ENCODE data around the gene MUC20. TPM values are rescaled to one million over a fixed set of nuclear protein-coding genes. Genes with fewer than 3 reads are reported as not detected.

The MUC20 gene
- total and polyA plus RNA-seq, 2 of the 8 experiments (the other 6 are each of a cell fraction or from before 2014, with no cell fraction given) = 0.24 to 0.26 TPM

GRCh38 chr3:195762611-195763010, 41.8 kb downstream of the MUC20 start:
- ChIA-PET POLR2A (ENCODE audit: partially characterized antibody) (interaction anchor here (1.1 kb wide), 1 partner anchor 236 kb away, joined by 3 read pairs; no protein-coding TSS in a partner anchor), CTCF (ENCODE audit: partially characterized antibody) (interaction anchor here (1.0 to 5.8 kb wide), 3 partner anchors 10 to 101 kb away, joined by 3 to 33 read pairs (median 3); no protein-coding TSS in a partner anchor)
- H3K23me2 ChIP-seq (ENCODE audit: low read depth, low read length) = peaks cover 6% of the 10 kb centered on the region; the same call in 1 of the 2 replicates
- H3K9me3 ChIP-seq (ENCODE audit: insufficient read depth in 2 of 2, low read depth in 1 of 2, low read length in 1 of 2) = no peaks in the 10 kb centered on the region
- H3K18ac ChIP-seq (ENCODE audit: extremely low read depth, low read length) = no peak overlapping the region
- no peak overlapping the region for H4K91ac ChIP-seq (replicated peaks; ENCODE audit: insufficient read length, low read length)
- no peak overlapping the region for H3K4me3 ChIP-seq (ENCODE audit: extremely low read depth in 1 of 4, insufficient read depth in 2 of 4, low read depth in 3 of 4, low read length in 4 of 4)
- H2AFZ ChIP-seq (ENCODE audit: low read length) = no peak overlapping the region
- no peak overlapping the region for H3K27ac ChIP-seq (ENCODE audit: low read depth, low read length)
- H2AK5ac ChIP-seq (ENCODE audit: low read depth, low read length) = no peak overlapping the region
- H2BK120ac ChIP-seq (replicated peaks; ENCODE audit: low read depth, low read length) = no peak overlapping the region
- no peak overlapping the region for H3K23ac ChIP-seq (ENCODE audit: insufficient read length)
- no peaks in the 10 kb centered on the region for H3K79me2 ChIP-seq (ENCODE audit: control insufficient read depth in 1 of 2, insufficient read depth in 2 of 2, low read length in 2 of 2)
- no peak overlapping the region for H2BK12ac ChIP-seq (ENCODE audit: low read depth, low read length)
- FAIRE-seq (no peak), DNase-seq (ENCODE audit: low read depth in 1 of 2, low spot score in 2 of 2) (peak in 1 of 2 experiments; percentile 44)
- H2BK5ac ChIP-seq (ENCODE audit: low read depth, low read length) = no peak overlapping the region
- no peaks in the 10 kb centered on the region for H3K36me3 ChIP-seq (ENCODE audit: control insufficient read depth in 2 of 4, insufficient read depth in 4 of 4, low read length in 3 of 4)
- H3K14ac ChIP-seq (ENCODE audit: insufficient read length) = no peak overlapping the region
- H2BK20ac ChIP-seq (ENCODE audit: low read length) = no peak overlapping the region
- H3K4me1 ChIP-seq (replicated peaks in 1 of 4; ENCODE audit: control insufficient read depth in 3 of 4, insufficient read depth in 4 of 4, low read length in 3 of 4) = 0 out of 7 replicates have a peak, but pooled peaks cover 0 to under 1% (median 0%) of the 10 kb centered on the region in 4 experiments
- no peak overlapping the region for H4K5ac ChIP-seq (ENCODE audit: insufficient read length, low read depth, low read length)
- WGBS, 2 experiments (ENCODE audit: extremely low coverage in 1 of 2, insufficient coverage in 1 of 2, insufficient read length in 1 of 2, insufficient replicate concordance in 2 of 2, low coverage in 1 of 2, low lambda C conversion rate in 2 of 2, missing lambda C conversion rate in 1 of 2) = 83% methylated on average over 5 of the region's 43 CpGs; no CpG with 5 or more reads in 1 of the 2 experiments
- no peaks in the 10 kb centered on the region; a peak in 3 of 7 replicates for H3K27me3 ChIP-seq (replicated peaks in 1 of 4; ENCODE audit: control insufficient read depth in 3 of 4, extremely low read depth in 1 of 4, insufficient read depth in 3 of 4, low read length in 3 of 4)
- H3K4ac ChIP-seq (replicated peaks; ENCODE audit: insufficient read length, low read depth, low read length) = no peak overlapping the region
- H4K20me1 ChIP-seq (replicated peaks in 1 of 2; ENCODE audit: control insufficient read depth in 1 of 2, insufficient read depth in 2 of 2, low read length in 2 of 2) = no peaks in the 10 kb centered on the region
- no peak overlapping the region for H3K56ac ChIP-seq (replicated peaks; ENCODE audit: insufficient read length, low read depth, low read length)
- H3K9ac ChIP-seq (replicated peaks in 1 of 4; ENCODE audit: extremely low read depth in 1 of 4, low read depth in 3 of 4, low read length in 3 of 4) = no peak overlapping the region
- H2BK15ac ChIP-seq (ENCODE audit: low read length) = no peak overlapping the region
- no peaks in the 10 kb centered on the region for H3K79me1 ChIP-seq (ENCODE audit: low read depth, low read length)
- H4K8ac ChIP-seq (ENCODE audit: extremely low read depth, insufficient read depth, low read length) = no peak overlapping the region
- no peak overlapping the region for H3K4me2 ChIP-seq (ENCODE audit: insufficient read depth in 1 of 2, low read depth in 2 of 2, low read length in 2 of 2)

All from H1 (cell line).